ENCODE data around the gene ITPRIP. TPM values are rescaled to one million over a fixed set of nuclear protein-coding genes. Genes with fewer than 3 reads are reported as not detected.
A peak's percentile ranks its signal among the peaks of the same experiment; 100 is the strongest.

The ITPRIP gene
- total RNA-seq, 1 donor from 2014 or later, result 19.9 TPM

- no peaks in the 10 kb centered on the region for H3K9me3 Mint-ChIP-seq
- H3K36me3 Mint-ChIP-seq, result no peaks in the 10 kb centered on the region
- DNase-seq (ENCODE audit: extremely low spot score, unreplicated experiment), result no peak
- peaks cover 50% of the 10 kb centered on the region for H3K4me1 Mint-ChIP-seq (ENCODE audit: unreplicated experiment)
- H3K27ac Mint-ChIP-seq, result no peak overlapping the region
- peaks cover 3% of the 10 kb centered on the region for H3K27me3 Mint-ChIP-seq
- H3K4me3 Mint-ChIP-seq, result peak overlapping the region; percentile 69
- TF ChIP-seq CTCF (conservative IDR thresholded peaks at IDR 0.05), result no peak
These were observed 3.2 kb downstream of the ITPRIP start for GRCh38 chr10:104334965-104335650.

- peaks cover 50% of the 10 kb centered on the region for H3K4me1 Mint-ChIP-seq (ENCODE audit: unreplicated experiment)
- no peak for DNase-seq (ENCODE audit: extremely low spot score, unreplicated experiment)
- peaks cover 3% of the 10 kb centered on the region for H3K27me3 Mint-ChIP-seq
- H3K27ac Mint-ChIP-seq, result no peak overlapping the region
- H3K36me3 Mint-ChIP-seq, result no peaks in the 10 kb centered on the region
- no peak for TF ChIP-seq CTCF (conservative IDR thresholded peaks at IDR 0.05)
- H3K9me3 Mint-ChIP-seq, result no peaks in the 10 kb centered on the region
- H3K4me3 Mint-ChIP-seq, result no peak overlapping the region
These were observed 3.7 kb downstream of the ITPRIP start for GRCh38 chr10:104334561-104334960.

GRCh38 chr10:104333728-104334373 lies 4.4 kb downstream of the ITPRIP start:
- no peak for DNase-seq (ENCODE audit: extremely low spot score, unreplicated experiment)
- Mint-ChIP-seq H3K4me1 (ENCODE audit: unreplicated experiment) (peaks cover 50% of the 10 kb centered on the region), H3K36me3 (no peaks in the 10 kb centered on the region), H3K9me3 (no peaks in the 10 kb centered on the region), H3K27me3 (peaks cover 3% of the 10 kb centered on the region), H3K4me3 (peak overlapping the region; percentile 12), H3K27ac (no peak overlapping the region)
- TF ChIP-seq CTCF (conservative IDR thresholded peaks at IDR 0.05), result no peak

- Mint-ChIP-seq H3K4me1 (ENCODE audit: unreplicated experiment) (peaks cover 57% of the 10 kb centered on the region), H3K36me3 (no peaks in the 10 kb centered on the region), H3K9me3 (no peaks in the 10 kb centered on the region), H3K27ac (peak overlapping the region; percentile 6), H3K27me3 (no peaks in the 10 kb centered on the region), H3K4me3 (peak overlapping the region; percentile 12)
- TF ChIP-seq CTCF (conservative IDR thresholded peaks at IDR 0.05), result no peak
- no peak for DNase-seq (ENCODE audit: extremely low spot score, unreplicated experiment)
These were observed 5.1 kb downstream of the ITPRIP start for GRCh38 chr10:104333032-104333727.

GRCh38 chr10:104332243-104333031 lies 5.8 kb downstream of the ITPRIP start:
- Mint-ChIP-seq H3K27ac (peak overlapping the region; percentile 6), H3K9me3 (no peaks in the 10 kb centered on the region), H3K4me3 (peak overlapping the region; percentile 12), H3K36me3 (no peaks in the 10 kb centered on the region), H3K27me3 (no peaks in the 10 kb centered on the region), H3K4me1 (ENCODE audit: unreplicated experiment) (peaks cover 63% of the 10 kb centered on the region)
- no peak for DNase-seq (ENCODE audit: extremely low spot score, unreplicated experiment)
- TF ChIP-seq CTCF (conservative IDR thresholded peaks at IDR 0.05), result no peak

Measured in type B pancreatic cell (in vitro differentiated cells).